Loucy (cell line): ENCODE measurements around the gene DSG1.

Source experiments
- H2AFZ ChIP-seq: fragments of 200-600 bp; sonication (generic); 2 replicates; pipeline ENCODE4 v1.6.0; 2016; ENCODE audit warnings: antibody characterized with exemption, mild to moderate bottlenecking, low read length, moderate library complexity
- H3F3A ChIP-seq: fragments of 200-600 bp; 2 replicates; pipeline ENCODE4 v1.6.0; 2016; ENCODE audit warnings: antibody characterized with exemption, low read depth, mild to moderate bottlenecking
- H3K27me3 ChIP-seq: fragments of 200-600 bp; sonication (generic); 2 replicates; pipeline ENCODE4 v1.6.1; 2014; ENCODE audit warnings: low read length, mild to moderate bottlenecking; ENCODE audit not compliant: insufficient read depth, poor library complexity, severe bottlenecking
- H3K36me3 ChIP-seq: fragments of 200-600 bp; sonication (generic); 2 replicates; pipeline ENCODE4 v1.6.1; 2016; ENCODE audit warnings: low read length; ENCODE audit not compliant: insufficient read depth
- H3K4me1 ChIP-seq: fragments of 200-600 bp; sonication (generic); 2 replicates; pipeline ENCODE4 v1.5.1; 2014; ENCODE audit warnings: low read length, mild to moderate bottlenecking; ENCODE audit not compliant: insufficient read depth, poor library complexity, severe bottlenecking
- H3K4me2 ChIP-seq: fragments of 200-600 bp; sonication (generic); 2 replicates; pipeline ENCODE4 v1.6.0; 2014; ENCODE audit warnings: antibody characterized with exemption, low read length, low read depth, mild to moderate bottlenecking; ENCODE audit not compliant: poor library complexity, severe bottlenecking
- H3K4me3 ChIP-seq: fragments of 200-600 bp; sonication (generic); 2 replicates; pipeline ENCODE4 v1.5.1; 2014; ENCODE audit warnings: low read length, mild to moderate bottlenecking, mixed read lengths; ENCODE audit not compliant: poor library complexity, severe bottlenecking
- H3K79me2 ChIP-seq: fragments of 200-600 bp; sonication (generic); 2 replicates; pipeline ENCODE4 v1.6.1; 2014; ENCODE audit warnings: low read length; ENCODE audit not compliant: insufficient read depth
- H3K9ac ChIP-seq: fragments of 200-600 bp; sonication (generic); 2 replicates; pipeline ENCODE4 v1.6.0; 2014; ENCODE audit warnings: mild to moderate bottlenecking, low read depth, low read length, moderate library complexity; ENCODE audit not compliant: poor library complexity, severe bottlenecking
- H3K9me2 ChIP-seq: fragments of 200-600 bp; sonication (generic); replicated peaks from 2 replicates; pipeline ENCODE4 v1.6.1; 2016; ENCODE audit warnings: low read depth, low read length, mixed read lengths
- H3K9me3 ChIP-seq: fragments of 200-600 bp; sonication (generic); 2 replicates; pipeline ENCODE4 v1.6.1; 2014; ENCODE audit warnings: mild to moderate bottlenecking, antibody characterized with exemption, low read length, low read depth; ENCODE audit not compliant: insufficient read depth
- H4K20me1 ChIP-seq: fragments of 200-600 bp; sonication (generic); 2 replicates; pipeline ENCODE4 v1.6.0; 2014; ENCODE audit warnings: antibody characterized with exemption, low read length, mild to moderate bottlenecking; ENCODE audit not compliant: insufficient read depth, poor library complexity, severe bottlenecking
- CTCF ChIP-seq: fragments of 200-600 bp; sonication (generic); conservative IDR thresholded peaks from 2 replicates; pipeline ENCODE4 v1.5.1; 2014; ENCODE audit warnings: mild to moderate bottlenecking, antibody characterized with exemption, low read length
- EZH2phosphoT487 ChIP-seq: fragments of 200-600 bp; IDR thresholded peaks from 2 replicates; pipeline ENCODE4 v1.6.1; 2018; ENCODE audit warnings: antibody characterized with exemption, mild to moderate bottlenecking, moderate library complexity, borderline replicate concordance

The DSG1 gene

GRCh38 chr18:31398191-31398590, 80.2 kb downstream of the DSG1 start:
- Histone ChIP-seq H3K27me3 (no peaks in the 10 kb centered on the region), H3K9me2 (no peaks in the 10 kb centered on the region), H3K4me3 (no peak overlapping the region), H3K36me3 (no peaks in the 10 kb centered on the region), H3F3A (no peaks in the 10 kb centered on the region), H3K4me2 (no peak overlapping the region), H2AFZ (no peak overlapping the region), H3K79me2 (no peaks in the 10 kb centered on the region), H3K9ac (no peak overlapping the region), H3K9me3 (no peaks in the 10 kb centered on the region), H3K4me1 (no peaks in the 10 kb centered on the region), H4K20me1 (no peaks in the 10 kb centered on the region)
- TF ChIP-seq CTCF (no peak), EZH2phosphoT487 (no peak)

- no peaks in the 10 kb centered on the region for H3K4me1 ChIP-seq
- no peak overlapping the region for H2AFZ ChIP-seq
- no peaks in the 10 kb centered on the region for H3K9me2 ChIP-seq
- TF ChIP-seq EZH2phosphoT487 (no peak), CTCF (no peak)
- no peaks in the 10 kb centered on the region for H3F3A ChIP-seq
- no peaks in the 10 kb centered on the region for H3K36me3 ChIP-seq
- no peak overlapping the region for H3K4me3 ChIP-seq
- no peak overlapping the region for H3K4me2 ChIP-seq
- no peak overlapping the region for H3K9ac ChIP-seq
- H3K79me2 ChIP-seq = no peaks in the 10 kb centered on the region
- no peaks in the 10 kb centered on the region for H4K20me1 ChIP-seq
- H3K9me3 ChIP-seq = no peaks in the 10 kb centered on the region
- H3K27me3 ChIP-seq = no peaks in the 10 kb centered on the region
Measured at GRCh38 chr18:31399306-31400032, 81.5 kb downstream of the DSG1 start.

GRCh38 chr18:31401156-31402025, 83.4 kb downstream of the DSG1 start:
- H3F3A ChIP-seq = no peaks in the 10 kb centered on the region
- no peaks in the 10 kb centered on the region for H3K9me3 ChIP-seq
- H3K79me2 ChIP-seq = no peaks in the 10 kb centered on the region
- no peaks in the 10 kb centered on the region for H3K4me1 ChIP-seq
- no peaks in the 10 kb centered on the region for H4K20me1 ChIP-seq
- H3K4me3 ChIP-seq = no peak overlapping the region
- no peaks in the 10 kb centered on the region for H3K36me3 ChIP-seq
- no peak overlapping the region for H3K9ac ChIP-seq
- H3K4me2 ChIP-seq = no peak overlapping the region
- no peaks in the 10 kb centered on the region for H3K27me3 ChIP-seq
- H2AFZ ChIP-seq = no peak overlapping the region
- H3K9me2 ChIP-seq = no peaks in the 10 kb centered on the region
- TF ChIP-seq EZH2phosphoT487 = no peak
- TF ChIP-seq CTCF = no peak
